ENCODE measurements around the gene AP1AR.

GRCh38 chr4:112247021-112247420 lies 15.4 kb downstream of the AP1AR start:
- TF ChIP-seq CTCF (IDR thresholded peaks at IDR 0.05): no peak
- no peak for TF ChIP-seq POLR2A (IDR thresholded peaks at IDR 0.05)

All from Peyer's patch (tissue), 4 donors.